HG02588 (cell line): Measurements from ENCODE around the gene PRPS2.

Experiments used
- ATAC-seq: cut with Tn5 transposase; IDR thresholded peaks from one replicate; pipeline ENCODE4 v1.9.1; 2021; ENCODE audit warnings: mild to moderate bottlenecking, moderate library complexity; ENCODE audit not compliant: unreplicated experiment

Gene PRPS2

DNA sequence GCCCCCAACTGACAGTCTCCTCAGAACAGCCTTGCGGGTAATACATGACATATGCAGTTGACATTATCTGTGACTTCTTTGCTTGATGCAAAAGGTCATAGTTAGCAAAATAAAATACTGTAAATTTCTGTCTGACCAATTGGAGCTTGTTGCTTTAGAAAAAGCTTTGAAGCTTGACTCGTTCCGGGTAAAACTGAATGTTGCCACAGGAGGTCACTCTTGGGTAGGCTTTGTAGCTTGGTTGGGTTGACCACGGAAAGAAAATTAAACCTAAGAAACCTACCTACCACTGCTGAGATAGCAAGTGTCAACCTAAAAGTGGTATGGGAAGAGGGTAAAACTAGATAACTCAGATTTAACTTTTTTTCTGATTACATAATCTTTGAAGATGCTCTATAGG lies 23.2 kb downstream of the PRPS2 start:
- no peak for ATAC-seq

DNA sequence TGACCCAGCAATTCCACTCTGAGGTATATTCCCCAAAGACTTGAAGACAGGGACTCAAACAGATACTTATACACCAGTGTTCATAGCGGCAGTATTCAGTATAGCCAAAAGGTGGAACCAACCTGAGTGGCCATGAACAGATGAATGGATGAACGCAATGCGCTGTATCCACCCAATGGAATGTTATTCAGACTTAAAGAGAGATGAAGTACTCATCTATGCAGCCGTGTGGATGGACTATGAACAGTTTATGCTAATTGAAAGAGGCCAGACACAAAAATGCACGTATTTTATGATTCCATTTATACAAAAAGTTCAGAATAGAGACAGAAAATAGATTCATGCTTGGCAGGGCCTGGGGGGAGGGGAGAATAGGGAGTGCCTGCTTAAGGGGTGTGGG lies 26.3 kb downstream of the PRPS2 start:
- ATAC-seq = no peak

DNA sequence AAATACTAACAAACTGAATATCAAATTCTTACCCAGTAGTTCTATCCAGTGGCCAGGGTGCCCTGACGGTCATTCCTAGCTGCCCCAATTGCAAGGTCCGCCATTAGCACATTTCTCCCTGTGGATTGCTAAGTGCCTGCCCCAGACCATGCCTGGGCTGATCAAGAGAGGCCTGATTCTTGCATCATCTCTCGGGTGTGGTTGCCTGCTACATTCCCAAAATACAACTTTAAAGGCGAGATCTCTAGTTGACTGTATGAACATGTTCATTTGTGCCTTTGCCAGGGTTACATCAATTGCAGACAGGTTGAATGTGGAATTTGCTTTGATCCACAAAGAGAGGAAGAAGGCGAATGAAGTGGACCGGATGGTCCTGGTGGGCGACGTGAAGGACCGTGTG lies 28.0 kb downstream of the PRPS2 start:
- no peak for ATAC-seq

DNA sequence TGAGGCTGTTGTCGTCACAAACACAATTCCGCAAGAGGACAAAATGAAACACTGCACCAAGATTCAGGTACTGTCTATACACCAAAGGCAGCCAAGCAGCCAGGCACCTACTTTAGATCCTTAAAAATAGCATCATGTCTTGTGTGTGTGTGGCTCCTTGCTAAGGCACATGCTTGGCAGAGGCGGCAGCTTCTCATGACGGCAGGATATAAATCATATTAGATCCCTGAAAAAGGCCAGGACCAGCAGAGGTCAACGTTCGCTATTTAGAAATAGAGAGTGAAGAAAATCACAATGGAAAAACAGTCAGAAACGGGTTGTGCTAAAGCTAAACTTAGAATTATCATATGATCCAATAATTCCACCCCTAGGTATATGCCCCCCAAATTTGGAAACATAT lies 29.5 kb downstream of the PRPS2 start:
- no peak for ATAC-seq

DNA sequence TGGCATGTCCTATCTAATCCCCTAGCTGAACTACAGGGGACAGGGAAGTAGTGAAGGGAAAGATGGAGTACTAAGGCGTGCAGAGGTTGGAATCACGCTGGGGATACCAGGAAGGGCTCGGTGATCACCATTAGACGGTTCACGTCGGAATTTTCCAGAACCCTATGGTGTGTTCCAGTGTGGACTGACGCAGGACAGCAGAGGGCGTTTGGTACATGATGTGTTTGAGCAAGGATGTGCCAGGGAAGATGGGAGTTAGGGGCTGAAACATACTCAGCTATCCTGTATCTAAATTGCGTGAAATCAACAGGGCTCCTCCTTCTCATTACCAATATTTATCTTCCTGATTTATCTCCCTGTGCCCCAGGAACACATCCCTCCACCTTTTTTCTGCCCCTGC lies 33.7 kb downstream of the PRPS2 start:
- no peak for ATAC-seq

DNA sequence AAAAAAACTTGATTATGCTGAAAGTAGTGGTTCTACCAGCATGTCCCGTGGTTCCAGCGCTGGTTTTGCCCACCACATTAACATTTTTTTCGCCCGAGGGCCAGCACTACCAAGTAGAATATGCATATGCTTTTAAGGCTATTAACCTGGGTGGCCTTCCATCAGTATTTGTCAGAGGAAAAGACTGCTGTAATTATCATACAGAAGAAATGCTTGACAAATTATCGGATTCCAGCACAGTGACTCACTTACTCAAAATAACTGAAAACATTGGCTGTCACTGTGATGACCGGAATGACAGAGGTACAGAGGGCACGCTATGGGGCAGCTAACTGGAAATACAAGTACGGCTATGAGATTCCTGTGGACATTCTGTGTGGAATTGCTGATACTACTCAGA lies 34.6 kb downstream of the PRPS2 start:
- no peak for ATAC-seq

DNA sequence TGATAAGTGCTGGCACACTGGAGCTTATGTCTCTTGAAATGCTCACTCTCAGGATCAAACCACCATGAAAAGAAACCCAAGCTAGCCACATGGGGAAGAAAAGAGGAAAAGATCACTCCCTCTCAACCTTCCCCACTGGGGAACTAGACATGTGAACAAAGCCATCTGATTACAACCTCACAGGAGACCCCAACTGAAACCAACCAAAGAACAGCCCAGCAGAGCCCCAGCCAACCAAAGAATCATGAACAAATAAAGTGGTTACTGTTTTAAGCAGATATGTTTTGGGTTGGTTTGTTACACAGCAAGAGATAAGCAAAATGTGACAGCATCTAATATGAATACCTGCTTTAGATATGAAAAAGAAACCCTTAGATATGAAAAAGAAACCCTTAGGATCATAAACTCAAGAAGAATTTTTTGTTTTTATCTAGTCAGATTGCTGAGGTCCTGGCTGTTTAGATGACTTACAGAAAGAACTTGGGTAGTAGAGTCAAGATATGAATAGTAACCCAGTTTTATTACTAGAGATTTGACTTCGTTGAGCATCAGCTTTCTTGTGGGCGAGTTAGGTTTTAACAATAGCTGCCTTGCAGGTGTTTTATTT lies 52.0 kb downstream of the PRPS2 start:
- peak; percentile 21 for ATAC-seq

DNA sequence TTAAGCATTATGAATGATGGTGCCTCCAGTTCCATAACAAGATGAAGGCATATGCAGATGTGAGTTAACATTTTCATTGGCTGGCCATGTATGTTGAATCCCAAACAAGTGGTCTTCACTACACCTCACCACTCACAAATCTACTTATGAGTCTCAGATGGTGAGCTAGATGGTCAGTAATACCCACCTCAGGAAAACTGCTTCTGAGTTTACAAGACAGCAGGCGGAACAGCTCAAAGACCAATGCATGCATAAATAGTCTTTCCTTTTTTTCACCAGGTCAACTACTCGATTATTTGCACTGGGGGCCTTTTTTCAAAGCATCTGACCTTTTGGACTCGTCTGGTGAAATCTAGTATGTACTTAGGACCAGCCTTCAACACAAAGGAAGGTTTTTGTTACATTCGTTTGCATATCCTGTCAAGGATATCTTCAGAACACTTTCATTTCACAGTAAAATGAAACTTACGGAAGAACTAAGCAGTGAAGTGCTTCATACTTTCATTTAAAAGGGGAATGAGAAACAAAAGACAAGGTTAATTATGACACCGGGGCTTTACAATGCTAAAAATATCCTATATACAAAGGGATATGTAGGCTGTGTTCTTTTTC lies 52.6 kb downstream of the PRPS2 start:
- ATAC-seq = peak; percentile 88

DNA sequence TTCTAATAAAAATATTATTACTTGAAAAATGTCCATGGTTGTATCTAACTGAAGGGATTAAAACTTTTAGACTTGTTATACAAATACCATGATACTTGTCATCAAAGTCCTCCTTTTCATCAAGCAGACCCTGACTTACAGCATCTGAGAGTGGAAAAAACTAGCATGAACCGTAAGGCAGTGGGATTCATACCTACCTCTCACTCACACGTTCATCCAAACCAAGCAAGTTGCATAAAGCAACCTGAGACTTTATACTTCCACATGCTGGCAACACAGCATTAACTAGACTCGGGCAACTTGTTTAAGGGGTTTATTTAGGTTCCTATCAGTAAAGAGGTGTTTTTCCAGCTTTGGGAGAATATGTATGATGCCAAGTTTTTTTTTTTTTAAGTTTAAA lies 53.1 kb downstream of the PRPS2 start:
- ATAC-seq = no peak

DNA sequence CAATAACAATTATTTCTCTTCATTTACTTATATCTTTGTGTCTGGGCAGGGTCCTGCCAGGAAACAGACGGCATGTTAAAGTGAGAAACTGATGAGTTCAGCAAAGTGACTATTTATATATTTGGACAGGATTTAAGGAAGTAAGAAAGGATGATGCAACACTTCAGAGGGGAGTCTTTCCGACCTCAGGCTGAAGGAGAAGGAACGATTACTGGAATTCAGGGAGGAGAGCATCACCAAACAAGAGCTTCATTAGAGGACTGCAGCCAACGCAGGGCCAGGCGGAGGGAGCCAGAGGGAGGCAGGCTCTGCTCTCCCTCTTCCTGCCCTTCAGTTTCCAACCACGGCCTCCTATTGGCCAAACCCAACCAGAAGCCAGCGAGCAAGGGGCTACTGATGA lies 74.1 kb downstream of the PRPS2 start:
- ATAC-seq = no peak

DNA sequence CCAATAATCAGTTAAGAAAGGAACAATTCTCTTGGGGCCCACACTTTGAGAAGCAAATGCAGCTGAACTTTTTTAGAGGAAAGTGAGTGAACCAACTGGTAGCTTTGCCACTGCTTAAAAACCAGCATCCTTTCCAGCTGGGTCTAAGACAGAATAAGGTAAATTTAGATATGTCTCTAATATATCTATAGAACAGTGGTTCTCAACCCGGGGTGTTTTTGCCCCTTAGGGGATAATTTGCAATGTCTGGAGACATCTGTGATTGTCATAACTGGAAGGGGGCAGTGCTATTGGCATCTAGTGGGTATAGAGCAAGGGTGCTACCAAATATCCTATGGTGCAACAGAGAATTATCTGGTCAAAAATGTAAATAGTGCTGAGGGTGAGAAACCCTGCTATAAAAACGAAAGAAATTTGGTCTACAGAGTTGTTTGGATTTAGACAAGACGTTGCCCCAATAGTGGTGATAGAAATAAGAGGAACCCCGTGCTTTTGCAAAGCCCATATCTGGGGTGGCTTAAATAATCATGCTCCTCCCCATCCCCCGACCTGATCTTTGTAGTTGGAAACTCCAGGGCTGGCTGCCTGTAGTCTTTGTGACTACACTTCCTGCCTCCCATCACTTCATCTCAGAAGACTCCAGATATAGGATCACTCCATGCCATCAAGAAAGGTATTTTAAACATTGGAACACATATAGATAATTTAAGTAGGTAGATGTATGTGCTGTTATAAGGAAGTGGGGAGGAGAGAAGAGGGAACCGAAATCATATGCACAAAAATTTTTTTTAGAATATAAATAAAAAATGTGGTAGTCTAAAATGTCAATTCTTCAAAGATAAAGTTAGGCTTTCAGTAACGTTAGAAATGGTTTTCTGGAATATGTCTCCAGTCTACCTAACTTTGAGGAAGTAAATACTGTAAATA lies 75.5 kb downstream of the PRPS2 start, which contains the start of gene TLR7:
TLR7 (plus strand) TSS at position 622 of the 927 bp plus-strand sequence. CDS start 507 bp downstream, outside the sequence.
- no peak for ATAC-seq

DNA sequence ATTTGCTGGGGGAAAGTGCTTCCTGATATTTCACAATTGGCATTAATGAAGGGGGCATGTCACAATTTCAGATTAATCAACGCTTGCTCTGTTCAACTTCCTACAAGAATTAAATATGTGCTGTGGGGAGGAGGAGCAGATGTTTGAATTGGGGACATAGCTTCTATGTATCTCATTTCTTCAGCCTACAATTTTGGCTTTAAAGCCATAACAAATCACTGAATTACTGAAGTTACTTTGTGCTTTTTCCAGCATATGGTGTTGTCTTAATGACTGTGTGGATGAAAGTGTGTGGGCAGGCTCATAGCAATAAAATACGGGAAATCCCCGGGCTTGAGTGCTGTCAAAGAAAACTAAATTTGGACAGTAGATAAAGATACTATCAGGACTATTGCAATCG lies 76.5 kb downstream of the PRPS2 start:
- no peak for ATAC-seq

DNA sequence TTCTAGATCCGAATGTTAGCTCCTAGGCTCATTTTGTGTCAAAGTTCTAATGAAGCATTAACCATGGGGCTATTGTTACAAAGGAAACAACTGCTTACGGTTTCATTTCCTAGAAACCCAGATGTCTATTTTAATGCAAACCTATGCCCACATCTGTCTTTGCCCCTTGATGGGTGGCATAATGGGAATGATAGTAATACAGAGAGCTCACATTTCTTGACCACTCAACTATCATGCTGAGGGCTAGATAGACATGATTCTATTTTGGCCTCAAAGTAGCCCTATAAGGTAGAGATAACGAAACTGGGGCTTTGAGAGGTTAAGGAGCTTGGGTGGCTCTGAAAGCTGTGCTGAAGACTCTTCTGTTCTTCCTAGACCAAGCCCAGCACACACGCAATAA lies 77.5 kb downstream of the PRPS2 start:
- ATAC-seq = peak; percentile 67

DNA sequence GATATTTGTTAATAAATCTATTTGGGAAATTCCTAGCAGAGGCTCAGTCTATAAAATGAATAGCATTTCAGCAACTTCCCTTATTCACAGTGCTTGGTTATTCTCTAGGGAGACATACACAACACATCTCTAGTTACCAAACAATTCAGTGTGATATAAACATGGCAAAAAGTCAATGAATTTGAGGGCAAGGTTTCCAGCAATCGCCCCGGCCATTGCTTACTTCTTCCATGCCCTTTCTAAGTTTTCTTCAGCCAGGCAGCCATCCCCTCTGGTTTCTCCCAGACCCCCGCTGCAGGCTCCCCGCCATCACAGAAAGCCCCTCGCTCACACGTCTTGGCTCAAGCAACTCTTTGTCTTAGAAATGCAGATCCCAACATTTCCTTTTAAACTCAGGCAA lies 80.0 kb downstream of the PRPS2 start:
- no peak for ATAC-seq

DNA sequence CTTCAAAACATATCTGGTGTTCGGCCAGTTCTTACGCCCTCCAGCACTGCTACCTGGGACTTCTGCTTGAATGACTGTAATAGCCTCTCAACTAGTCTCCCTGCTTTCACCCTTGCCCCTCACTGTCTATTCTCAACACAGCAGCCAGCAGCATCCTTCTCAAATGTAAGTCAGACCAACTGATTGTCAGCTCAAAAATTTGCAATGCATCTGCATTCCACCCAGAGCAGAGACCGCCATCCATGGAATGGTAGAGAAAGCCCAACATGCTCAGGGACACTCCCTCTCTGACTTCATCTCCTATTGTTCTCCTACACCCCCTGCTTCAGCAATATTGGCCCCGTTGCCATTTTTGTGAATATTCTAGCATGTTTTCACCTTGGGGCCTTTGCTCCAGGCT lies 81.5 kb downstream of the PRPS2 start:
- no peak for ATAC-seq
